A172 (cell line): ENCODE results near the gene CES3. TPM values are rescaled to one million over a fixed set of nuclear protein-coding genes. Genes with fewer than 3 reads are reported as not detected.
A peak's percentile ranks its signal among the peaks of the same experiment; 100 is the strongest.
"Not testable (repeated sequence)": the region's sequence is repeated elsewhere in the genome, so short reads cannot be mapped to it uniquely, and the experiment has no call there.

Experiments used
- DNase-seq: peaks from one replicate; pipeline ENCODE4 v3.0.0-alpha.2; 2015; ENCODE audit warnings: low spot score
- total RNA-seq: library from RNA; depleted of rRNA; stranded (reverse); fragments of >200 nt; shearing (Covaris generic); gene quantifications from 2 replicates; pipeline ENCODE4 v1.2.3, GENCODE V29; 2014

The CES3 gene
- total RNA-seq, 1 experiment from 2014 or later, result 0.05 TPM

DNA sequence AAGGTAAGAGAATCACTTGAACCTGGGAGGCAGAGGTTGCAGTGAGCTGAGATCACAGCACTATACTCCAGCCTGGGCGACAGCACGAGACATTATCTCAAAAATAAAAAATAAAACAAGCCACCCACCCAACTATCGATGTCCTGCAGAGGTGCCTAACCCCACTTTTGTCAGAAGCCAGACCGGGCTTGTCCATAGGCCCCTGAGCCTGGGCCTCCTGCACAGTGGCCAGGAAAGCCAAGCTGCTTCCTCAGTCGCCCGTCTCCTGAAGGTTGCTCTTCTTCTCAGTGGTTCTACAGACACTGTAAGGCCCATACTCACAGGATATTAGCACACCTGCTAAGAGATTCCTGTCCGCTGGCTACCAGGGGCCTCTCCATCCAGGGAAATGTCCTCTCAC lies 14.5 kb upstream of the CES3 start:
- no peak for DNase-seq

DNA sequence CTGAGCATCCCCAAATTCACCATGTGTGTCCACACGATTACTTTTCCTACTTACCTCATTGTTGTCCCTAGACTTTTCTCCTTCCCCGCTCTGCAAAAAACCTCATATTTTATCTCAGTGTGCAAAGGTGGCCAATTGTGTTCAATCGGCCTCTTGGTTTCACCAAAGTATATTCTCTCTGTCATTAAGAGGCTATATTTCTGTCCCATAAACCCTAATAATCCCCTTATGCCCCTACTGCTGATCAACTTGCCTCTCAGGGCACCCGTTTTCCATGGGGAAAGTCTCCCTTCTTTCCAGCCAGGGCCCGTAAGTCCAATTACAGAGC lies 14.1 kb upstream of the CES3 start:
- DNase-seq, result no peak

DNA sequence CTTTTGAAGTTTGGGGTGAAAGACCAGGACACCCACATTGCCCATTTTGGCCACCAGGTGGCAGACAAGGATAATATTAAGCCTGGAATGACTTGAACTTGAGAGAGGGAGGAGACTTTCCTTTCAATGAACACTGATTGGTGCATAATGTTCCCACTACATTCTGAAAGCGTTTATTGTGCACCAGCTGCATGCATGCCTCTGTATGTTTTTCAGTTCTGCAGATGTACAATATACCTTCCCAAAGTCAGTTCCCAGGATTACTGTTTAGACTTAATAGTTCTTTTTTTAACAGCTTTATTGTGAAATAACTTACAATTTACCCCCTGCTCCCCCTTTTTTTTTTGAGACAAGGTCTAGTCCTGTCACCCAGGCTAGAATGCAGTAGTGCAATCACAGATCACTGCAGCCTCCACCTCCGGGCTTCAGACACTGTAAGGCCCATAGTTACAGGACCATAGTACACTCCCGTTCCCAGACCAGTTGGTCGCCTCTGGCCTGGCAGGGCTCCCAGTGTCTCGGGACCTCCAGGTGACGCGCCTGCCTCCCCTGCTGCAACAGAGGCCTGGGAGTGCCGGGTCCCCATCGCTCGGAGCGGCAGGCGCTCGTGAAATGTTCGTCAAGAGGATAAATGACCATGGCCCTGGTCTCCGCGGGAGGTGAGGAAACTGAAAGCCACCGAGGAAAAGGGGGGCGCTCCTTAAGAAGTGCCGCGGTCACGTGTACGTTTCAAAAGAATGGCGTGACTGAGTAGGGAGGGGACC lies 13.6 kb upstream of the CES3 start:
- peak; percentile 89 for DNase-seq

DNA sequence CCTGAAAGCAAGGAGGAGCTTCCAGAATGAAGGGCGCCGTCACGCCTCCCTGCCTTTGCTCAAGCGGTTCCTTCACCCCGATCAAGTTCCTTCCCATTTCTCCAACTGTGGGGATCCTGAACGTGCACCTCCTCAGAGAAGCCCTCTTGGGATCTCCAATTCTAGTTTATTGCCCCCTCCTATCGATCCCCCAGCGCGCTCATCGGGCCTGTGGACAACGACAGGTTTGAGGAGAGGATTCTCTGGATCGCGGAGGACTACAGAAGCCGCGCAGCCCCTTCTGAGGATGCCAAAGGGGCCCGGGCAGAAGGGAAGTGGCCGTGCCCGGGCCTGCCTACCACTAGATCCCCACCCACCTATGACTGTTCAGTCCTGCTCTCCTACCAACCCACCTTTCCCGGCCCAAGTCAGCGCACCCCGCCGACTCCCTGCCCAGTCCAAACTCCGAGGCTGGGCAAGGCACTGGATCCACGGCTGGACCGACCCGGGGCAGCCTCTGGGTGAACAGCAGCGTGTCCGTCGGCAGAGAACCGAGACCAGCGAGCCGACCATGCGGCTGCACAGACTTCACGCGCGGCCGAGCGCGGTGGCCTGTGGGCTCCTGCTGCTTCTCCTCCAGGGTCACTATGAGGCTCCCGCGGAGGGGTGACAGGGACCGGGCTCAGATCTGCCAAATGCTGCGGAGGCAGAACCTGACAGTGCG lies 12.8 kb upstream of the CES3 start:
- DNase-seq, result no peak

DNA sequence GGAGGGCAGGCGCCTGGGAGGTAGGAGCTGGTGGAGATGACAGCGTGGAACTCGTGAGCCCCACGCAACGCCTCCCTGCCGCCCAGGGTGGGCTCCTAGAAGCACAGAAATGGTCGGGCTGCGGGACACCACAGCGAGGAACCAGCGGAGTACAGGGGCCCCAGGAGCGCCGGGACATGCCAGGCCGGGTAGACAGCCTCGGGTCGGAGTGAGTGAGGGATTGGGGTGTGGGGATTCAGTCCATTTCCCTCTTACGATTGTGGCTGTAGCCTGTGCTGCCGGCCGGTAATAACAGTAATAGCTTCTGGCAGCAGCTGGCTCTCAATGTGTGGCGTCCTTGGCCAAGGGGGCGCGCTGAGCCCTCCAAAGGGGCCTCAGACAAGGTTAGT lies 12.2 kb upstream of the CES3 start:
- no peak for DNase-seq

DNA sequence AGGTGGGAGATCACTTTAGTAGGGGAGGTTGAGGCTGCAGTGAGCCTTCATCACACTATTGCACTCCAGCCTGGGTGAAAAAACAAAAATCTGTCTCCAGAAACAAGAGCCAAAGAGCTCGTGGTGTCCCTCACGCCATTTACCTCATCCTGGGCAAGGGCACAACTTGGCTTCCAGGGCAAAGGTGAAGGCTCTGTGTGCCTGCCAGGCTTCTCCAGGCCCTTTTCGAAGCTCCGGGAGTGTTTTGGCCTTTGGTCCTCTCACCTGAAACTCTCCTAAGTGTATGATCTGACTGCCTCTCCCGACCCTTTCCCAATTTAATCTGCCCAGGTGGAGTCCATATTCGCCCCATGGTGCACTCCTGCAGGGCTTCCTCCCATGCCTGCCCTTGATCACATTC lies 11.6 kb upstream of the CES3 start:
- no peak for DNase-seq

DNA sequence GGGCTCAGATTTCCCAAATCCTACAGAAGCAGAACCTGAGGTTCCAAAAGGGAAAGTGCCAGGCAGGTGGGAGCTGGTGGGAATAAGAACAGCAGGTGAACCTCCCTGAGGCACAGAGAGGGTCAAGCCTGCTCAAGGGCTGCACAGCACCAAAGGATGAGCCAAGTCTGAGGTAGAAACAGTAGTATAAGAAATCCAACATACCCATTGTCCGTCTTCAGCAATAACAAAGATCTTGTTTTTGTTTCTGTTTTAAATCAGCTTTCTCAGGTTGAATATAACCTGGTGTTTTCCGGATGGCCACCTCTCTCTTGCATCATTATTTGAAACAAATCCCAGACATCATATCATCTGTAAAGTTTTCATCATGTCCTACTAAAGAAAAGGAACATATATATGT lies 10.6 kb upstream of the CES3 start:
- no peak for DNase-seq

DNA sequence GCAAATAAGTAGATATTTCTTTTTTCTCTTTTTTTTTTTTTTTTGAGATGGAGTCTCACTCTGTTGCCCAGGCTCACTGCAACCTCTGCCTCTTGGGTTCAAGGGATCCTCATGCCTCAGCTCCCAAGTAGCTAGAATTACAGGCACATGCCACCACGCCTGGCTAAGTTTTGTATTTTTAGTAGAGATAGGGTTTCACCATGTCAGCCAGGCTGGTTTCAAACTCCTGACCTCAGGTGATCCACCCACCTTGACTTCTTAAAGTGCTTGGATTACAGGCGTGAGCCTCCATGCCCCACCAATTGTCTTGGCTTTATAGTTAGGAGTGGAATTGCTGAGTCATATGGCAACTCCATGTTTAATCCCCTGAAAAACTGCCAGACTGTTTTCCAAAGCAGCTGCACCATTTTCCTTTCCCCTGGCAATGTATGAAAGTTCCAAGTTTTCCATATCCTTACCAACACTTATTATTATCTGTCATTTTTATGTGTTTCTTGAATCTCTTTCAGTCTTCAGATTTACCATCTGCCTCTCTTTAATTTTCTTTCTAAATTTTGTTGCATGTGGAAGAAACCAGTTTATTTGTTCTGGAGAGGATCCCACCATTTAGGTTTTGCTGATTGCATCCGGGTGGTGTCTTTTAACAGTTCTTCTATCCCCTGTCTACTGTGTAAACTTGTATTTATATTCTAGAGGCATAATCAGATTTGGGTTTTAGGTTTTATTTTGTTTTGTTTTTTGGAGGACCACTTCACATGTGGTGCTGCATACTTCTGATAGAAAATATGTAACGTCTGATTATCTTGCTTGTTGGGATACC lies 9.9 kb upstream of the CES3 start:
- no peak for DNase-seq

DNA sequence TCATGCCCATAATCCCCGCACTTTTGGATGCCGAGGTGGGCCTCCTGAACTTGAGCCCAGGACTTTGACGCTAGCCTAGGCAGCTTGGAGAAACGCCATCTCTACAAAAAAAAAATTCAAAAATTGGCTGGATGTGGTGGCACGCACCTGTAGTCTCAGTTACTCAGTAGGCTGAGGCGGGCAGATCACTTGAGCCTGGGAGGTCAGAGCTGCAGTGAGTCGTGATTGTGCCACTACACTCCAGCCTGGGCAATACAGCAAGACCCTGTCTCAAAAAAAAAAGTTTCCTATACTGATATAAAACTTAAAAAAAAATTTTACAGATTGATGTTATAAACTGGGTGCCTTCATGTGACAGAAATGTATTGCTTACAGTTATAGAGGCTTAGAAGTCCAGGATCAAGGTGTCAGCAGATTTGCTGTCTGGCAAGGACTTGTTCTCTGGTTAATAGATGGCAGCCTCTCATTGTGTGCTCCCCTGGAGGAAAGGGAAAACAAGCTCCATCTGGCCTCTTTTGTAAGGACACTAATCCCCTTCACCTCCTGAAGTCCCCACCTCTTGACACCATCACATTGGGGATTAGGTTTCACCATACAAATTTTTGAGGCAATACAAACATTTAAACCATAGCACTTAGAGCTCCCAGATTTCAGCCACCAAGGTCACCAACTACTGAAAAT lies 8.5 kb upstream of the CES3 start:
- DNase-seq, result no peak

DNA sequence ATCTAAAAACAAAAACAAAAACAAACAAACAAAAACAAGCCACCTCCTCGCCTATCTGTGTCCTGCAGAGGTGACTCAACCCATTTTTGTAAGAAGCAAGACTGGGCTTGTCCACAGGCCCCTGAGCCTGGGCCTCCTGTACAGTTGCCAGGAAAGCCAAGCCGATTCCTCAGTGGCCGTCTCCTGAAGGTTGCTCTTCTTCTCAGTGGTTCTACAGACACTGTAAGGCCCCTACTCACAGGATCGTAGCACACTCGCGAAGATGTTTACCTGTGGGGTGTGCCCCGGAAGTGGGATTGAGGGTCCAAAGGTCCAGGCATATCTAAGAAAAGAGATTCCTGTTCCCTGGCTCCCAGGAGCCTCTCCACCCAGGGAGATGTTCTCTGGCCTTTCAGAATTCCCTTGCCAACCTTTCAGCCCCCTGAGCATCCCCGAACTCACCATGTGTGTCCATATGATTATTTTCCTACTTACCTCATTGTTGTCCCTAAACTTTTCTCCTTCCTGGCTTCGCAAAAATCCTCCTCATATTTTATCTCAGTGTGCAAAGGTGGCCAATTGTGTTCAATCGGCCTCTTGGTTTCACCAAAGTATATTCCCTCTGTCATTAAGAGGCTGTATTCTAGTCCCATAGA lies 7.5 kb upstream of the CES3 start:
- no peak for DNase-seq

DNA sequence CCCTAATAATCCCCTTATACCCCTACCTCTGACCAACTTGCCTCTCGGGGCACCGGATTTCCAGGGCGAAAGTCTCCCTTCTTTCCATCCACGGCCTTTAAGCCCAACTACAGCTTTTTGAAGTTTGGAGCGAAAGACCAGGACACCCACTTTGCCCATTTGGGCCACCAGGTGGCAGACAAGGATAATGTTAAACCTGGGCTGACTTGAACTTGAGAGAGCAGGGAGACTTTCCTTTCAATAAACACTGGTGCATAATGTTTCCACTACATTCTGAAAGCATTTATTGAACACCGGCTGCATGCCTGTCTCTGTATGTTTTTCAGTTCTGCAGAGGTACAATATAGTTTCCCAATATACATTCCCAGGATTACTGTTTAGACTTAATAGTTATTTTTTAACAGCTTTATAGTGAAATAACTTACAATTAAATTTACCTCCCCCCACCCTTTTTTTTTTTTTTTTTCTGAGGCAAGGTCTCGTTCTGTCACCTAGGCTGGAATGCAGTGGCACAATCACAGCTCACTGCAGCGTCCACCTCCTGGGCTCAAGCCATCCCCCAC lies 6.9 kb upstream of the CES3 start:
- peak; percentile 77 for DNase-seq

DNA sequence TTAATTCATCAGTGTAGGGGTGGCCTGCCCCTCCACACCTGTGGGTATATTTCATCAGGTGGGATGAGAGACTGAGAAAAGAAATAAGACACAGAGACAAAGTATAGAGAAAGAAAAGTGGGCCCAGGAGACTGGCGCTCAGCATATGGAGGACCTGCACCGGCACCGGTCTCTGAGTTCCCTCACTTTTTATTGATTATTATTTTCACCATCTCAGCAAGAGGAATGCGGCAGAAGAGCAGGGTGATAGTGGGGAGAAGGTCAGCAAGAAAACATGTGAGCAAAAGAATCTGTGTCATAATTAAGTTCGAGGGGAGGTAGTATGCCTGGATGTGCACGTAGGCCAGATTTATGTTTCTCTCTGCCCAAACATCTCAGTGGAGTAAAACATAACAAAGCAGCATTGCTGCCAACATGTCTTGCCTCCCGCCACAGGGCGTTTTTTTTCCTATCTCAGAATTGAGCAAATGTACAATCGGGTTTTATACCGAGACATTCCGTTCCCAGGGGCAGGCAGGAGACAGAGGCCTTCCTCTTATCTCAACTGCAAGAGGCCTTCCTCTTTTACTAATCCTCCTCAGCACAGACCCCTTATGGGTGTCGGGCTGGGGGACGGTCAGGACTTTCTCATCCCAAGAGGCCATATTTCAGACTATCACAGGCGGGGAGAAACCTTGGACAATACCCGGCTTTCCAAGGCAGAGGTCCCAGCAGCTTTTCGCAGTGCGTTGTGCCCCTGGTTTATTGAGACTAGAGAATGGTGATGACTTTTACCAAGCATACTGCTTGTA lies 5.5 kb upstream of the CES3 start:
- DNase-seq, result not testable (repeated sequence)

DNA sequence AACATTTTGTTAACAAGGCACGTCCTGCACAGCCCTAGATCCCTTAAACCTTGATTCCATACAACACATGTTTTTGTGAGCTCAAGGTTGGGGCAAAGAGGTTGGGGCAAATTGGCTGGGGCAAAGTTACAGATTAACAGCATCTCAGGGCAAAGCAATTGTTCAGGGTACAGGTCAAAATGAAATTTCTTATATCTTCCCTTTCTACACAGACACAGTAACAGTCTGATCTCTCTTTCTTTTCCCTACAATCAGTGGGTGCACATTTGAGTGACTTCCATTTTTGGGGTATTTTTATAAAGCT lies 5.0 kb upstream of the CES3 start:
- not testable (repeated sequence) for DNase-seq

DNA sequence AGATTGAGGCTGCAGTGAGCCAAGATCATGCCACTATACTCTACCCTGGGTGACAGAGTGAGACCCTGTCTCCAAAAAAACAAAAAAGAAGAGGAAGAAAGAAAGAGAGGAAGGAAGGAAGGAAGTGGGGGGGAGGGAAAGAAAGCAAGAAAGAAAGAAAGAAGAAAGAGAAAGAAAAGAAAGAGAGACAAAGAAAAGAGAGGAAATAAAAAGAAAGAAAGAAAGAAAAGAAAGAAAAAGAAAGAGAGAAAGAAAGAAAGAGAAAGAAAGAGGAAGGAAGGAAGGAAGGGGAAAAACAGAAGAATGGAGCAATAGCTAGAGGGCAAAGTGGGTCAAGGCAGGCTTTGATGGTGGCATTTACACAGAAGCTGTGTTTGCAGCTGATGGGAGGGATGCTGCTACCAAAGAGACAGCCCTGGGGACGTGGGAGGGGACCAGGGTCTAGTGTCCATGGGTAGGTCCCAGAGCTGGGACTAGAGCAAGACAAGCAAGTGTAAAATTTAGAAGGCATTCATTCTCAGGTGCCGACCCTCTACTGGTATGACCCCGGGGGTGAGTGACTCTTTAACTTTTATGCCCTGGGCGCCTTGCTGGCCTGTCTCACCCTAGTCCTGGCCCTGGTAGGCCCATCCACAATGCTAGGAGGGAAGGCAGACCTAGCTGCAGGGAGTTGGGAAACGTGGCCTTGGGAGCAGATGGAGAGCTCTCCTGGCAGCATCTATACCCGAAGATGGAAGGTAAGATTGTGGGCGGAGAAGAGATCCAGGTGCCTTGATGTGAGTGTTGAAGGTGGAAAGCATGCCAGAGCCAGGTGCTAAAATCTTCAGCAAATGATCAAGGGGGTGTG lies 2.0 kb upstream of the CES3 start:
- DNase-seq, result no peak

DNA sequence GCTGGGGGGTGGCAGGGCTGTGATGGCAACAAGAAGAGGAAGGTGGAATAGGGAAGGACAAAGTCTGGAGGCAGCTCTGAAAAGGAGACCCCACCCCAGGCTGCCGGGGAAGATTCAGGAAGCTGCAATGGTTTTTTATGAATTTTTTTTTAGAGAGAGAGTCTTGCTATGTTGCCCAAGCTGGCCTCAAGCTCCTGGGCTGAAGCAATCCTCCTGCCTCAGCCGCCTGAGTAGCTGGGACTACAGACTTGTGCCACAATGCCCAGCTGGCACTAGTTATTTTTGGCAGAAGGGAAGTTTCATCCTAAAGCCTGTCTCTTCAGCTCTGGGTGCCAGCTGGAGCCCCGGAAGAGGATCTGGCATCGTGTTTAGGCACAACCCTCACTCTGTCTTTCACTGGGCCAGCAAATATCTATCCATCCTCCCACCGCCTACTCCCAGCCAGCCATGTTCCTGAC lies 1.3 kb upstream of the CES3 start:
- no peak for DNase-seq

DNA sequence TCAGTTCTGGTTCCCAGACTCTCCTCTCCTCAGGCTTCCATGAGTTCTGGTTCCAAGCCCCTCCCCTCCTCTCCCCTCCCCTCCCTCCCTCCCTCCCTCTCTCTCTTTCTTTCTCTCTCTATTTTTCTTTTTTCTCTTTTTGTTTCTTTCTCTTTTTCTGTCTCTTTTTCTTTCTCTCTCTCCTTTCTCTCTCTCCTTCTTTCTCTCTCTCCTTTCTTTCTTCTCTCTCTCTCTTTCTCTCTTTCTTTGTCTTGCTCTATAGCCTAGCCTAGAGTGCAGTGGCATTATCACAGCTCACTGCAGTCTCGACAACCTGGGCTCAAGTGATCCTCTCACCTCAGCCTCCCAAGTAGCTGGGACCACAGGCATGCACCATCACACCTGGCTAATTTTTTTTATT lies 796 bp upstream of the CES3 start:
- DNase-seq, result no peak

DNA sequence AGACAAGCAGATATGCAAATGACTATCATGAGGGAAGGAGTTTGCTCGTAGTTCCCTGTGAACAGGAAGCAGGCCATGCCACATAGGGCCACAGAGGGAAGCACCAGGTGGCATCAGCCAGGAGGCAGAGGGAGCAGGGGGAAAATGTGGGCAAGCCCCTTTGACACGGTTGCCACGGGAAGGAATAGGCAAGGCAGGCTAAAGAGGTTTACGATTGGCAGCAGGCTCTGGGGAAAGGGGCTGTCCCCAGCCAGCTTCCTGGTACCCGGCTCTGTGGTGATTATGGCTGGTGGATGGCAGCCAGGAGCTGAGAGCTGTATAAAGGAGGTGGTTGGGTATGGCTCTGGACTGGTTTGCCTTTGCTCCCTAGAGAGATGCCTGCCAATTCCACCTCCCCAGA lies 848 bp downstream of the CES3 start:
- peak; percentile 19 for DNase-seq

DNA sequence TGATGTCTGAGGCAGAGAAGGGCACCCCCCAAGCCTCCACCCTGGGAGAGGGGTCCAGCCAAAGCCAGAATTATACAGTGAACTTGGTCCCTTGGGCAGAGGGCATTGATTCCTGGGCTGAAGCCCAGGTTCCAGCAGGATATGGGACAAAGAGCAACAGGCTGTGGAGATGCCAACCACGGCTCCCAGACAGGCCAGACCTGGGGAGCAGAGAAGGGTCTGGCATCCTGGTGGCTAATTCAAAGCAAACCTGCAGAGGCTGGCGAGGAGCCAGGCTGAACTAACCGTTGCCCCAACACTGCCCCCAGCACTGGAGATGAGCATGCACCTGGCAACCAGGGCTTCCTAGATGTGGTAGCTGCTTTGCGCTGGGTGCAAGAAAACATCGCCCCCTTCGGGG lies 3.0 kb downstream of the CES3 start:
- DNase-seq, result no peak

DNA sequence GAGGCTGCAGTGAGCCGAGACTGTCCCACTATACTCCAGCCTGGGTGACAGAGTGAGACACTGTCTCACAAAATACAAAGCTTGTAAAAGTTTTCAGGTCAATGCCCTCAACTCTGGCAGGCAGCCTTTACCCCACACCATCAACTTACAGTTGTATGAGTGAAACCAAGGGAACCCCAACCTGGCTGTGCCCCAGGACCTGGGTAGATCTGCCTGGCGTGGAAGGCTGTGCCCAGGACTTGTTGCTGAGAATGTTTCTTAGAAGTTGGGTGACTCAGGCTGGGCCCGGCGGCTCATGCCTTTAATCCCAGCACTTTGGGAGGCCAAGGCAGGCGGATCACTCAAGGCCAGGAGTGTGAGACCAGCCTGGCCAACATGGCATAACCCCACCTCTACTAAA lies 7.8 kb downstream of the CES3 start:
- no peak for DNase-seq
